Non-pigmented ciliary epithelial cell (primary cell): ENCODE results near the gene CLIC3.

Experiments
- DNase-seq: peaks from one replicate; pipeline ENCODE4 v3.0.0-alpha.2; 2010; ENCODE audit warnings: low read depth

CLIC3 gene

GRCh38 chr9:136964171-136964689 lies 32.1 kb downstream of the CLIC3 start:
- no peak for DNase-seq

- DNase-seq, result no peak
Measured at GRCh38 chr9:136963751-136964150, 32.6 kb downstream of the CLIC3 start.

- no peak for DNase-seq
Measured at GRCh38 chr9:136963341-136963740, 33.0 kb downstream of the CLIC3 start.

- no peak for DNase-seq
Measured at GRCh38 chr9:136962701-136963248, 33.6 kb downstream of the CLIC3 start.

- no peak for DNase-seq
Measured at GRCh38 chr9:136962163-136962562, 34.2 kb downstream of the CLIC3 start.

- no peak for DNase-seq
Measured at GRCh38 chr9:136961279-136962065, 34.9 kb downstream of the CLIC3 start.

- no peak for DNase-seq
Measured at GRCh38 chr9:136960938-136961275, 35.5 kb downstream of the CLIC3 start.

GRCh38 chr9:136960212-136960937 lies 36.0 kb downstream of the CLIC3 start:
- no peak for DNase-seq

GRCh38 chr9:136958898-136959850 lies 37.2 kb downstream of the CLIC3 start:
- no peak for DNase-seq

GRCh38 chr9:136958473-136958872 lies 37.9 kb downstream of the CLIC3 start:
- no peak for DNase-seq

GRCh38 chr9:136957901-136958300 lies 38.5 kb downstream of the CLIC3 start:
- DNase-seq, result no peak

GRCh38 chr9:136957461-136957860 lies 38.9 kb downstream of the CLIC3 start:
- no peak for DNase-seq

GRCh38 chr9:136956604-136957003 lies 39.8 kb downstream of the CLIC3 start:
- no peak for DNase-seq

- no peak for DNase-seq
Measured at GRCh38 chr9:136955943-136956335, 40.4 kb downstream of the CLIC3 start.

- no peak for DNase-seq
Measured at GRCh38 chr9:136955202-136955942, 41.0 kb downstream of the CLIC3 start.

- no peak for DNase-seq
Measured at GRCh38 chr9:136954270-136955083, 41.9 kb downstream of the CLIC3 start.

- no peak for DNase-seq
Measured at GRCh38 chr9:136953771-136954269, 42.5 kb downstream of the CLIC3 start.

GRCh38 chr9:136952876-136953770 lies 43.2 kb downstream of the CLIC3 start:
- DNase-seq, result no peak

- DNase-seq, result no peak
Measured at GRCh38 chr9:136952321-136952850, 44.0 kb downstream of the CLIC3 start.
